ENCODE data around the gene GJC2.

Gene GJC2

DNA sequence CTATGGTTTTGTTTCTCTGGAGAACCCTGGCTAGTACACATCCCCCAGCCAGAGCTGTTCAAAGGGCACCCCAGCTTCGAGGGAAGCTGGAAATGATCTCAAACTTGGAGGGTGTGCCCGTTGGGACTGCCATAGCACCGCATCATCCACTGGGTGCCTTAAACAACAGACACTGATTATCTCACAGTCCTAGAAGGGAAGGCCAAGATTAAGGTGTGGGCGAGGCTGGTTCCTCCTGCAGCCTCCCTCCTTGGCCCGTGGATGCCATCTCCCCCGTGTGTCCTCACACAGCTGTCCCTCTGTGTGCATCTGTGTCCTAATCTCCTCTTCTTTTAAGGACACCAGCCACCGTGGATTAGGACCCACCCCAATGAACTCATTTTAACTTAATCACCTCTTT is 11.6 kb downstream of the GJC2 start:
- TF ChIP-seq, protein P1, sequence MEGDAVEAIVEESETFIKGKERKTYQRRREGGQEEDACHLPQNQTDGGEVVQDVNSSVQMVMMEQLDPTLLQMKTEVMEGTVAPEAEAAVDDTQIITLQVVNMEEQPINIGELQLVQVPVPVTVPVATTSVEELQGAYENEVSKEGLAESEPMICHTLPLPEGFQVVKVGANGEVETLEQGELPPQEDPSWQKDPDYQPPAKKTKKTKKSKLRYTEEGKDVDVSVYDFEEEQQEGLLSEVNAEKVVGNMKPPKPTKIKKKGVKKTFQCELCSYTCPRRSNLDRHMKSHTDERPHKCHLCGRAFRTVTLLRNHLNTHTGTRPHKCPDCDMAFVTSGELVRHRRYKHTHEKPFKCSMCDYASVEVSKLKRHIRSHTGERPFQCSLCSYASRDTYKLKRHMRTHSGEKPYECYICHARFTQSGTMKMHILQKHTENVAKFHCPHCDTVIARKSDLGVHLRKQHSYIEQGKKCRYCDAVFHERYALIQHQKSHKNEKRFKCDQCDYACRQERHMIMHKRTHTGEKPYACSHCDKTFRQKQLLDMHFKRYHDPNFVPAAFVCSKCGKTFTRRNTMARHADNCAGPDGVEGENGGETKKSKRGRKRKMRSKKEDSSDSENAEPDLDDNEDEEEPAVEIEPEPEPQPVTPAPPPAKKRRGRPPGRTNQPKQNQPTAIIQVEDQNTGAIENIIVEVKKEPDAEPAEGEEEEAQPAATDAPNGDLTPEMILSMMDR (conservative IDR thresholded peaks at IDR 0.05; ENCODE audit: low read length): no peak
- TF ChIP-seq EZH2phosphoT487 (IDR thresholded peaks at IDR 0.05; ENCODE audit: borderline replicate concordance): no peak
- no peak overlapping the region for H3K4me3 ChIP-seq (ENCODE audit: low read length, poor library complexity, severe bottlenecking)
- no peak overlapping the region for H2AFZ ChIP-seq (ENCODE audit: low read length)
- no peaks in the 10 kb centered on the region for H3K79me2 ChIP-seq (ENCODE audit: insufficient read depth, low read length)
- H3K27me3 ChIP-seq (ENCODE audit: insufficient read depth, low read length, poor library complexity, severe bottlenecking): no peaks in the 10 kb centered on the region
- no peaks in the 10 kb centered on the region for H3K9me3 ChIP-seq (ENCODE audit: insufficient read depth, low read depth, low read length)
- H3K4me1 ChIP-seq (ENCODE audit: insufficient read depth, low read length, poor library complexity, severe bottlenecking): peaks cover 12% of the 10 kb centered on the region
- H3K4me2 ChIP-seq (ENCODE audit: low read depth, low read length, poor library complexity, severe bottlenecking): no peak overlapping the region
- no peaks in the 10 kb centered on the region for H3F3A ChIP-seq (ENCODE audit: low read depth)
- H3K9ac ChIP-seq (ENCODE audit: low read depth, low read length, poor library complexity, severe bottlenecking): no peak overlapping the region
- H4K20me1 ChIP-seq (ENCODE audit: insufficient read depth, low read length, poor library complexity, severe bottlenecking): no peaks in the 10 kb centered on the region
- no peaks in the 10 kb centered on the region for H3K36me3 ChIP-seq (ENCODE audit: insufficient read depth, low read length)
- H3K9me2 ChIP-seq (replicated peaks; ENCODE audit: low read depth, low read length): no peaks in the 10 kb centered on the region

DNA sequence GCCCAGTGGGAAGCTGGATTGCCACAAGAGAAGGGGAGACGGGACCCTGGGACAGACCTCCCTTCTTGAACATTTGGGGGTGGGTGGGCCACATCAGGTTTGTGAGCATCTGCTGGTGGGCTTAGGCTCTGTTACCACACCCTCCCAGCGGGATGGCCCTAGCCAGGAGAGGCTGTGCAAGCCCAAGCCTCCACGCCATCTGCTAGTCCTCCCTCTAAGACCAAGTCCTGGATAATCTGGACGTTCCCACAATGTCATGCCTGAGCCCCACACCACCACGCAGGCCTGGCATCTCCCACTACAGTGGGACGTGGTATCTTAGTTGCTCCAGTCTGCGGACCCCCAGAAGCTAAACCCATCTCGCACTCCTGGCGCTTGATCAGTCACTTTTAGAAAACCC is 12.1 kb downstream of the GJC2 start:
- H2AFZ ChIP-seq (ENCODE audit: low read length): no peak overlapping the region
- H3K27me3 ChIP-seq (ENCODE audit: insufficient read depth, low read length, poor library complexity, severe bottlenecking): no peaks in the 10 kb centered on the region
- no peaks in the 10 kb centered on the region for H3K36me3 ChIP-seq (ENCODE audit: insufficient read depth, low read length)
- TF ChIP-seq EZH2phosphoT487 (IDR thresholded peaks at IDR 0.05; ENCODE audit: borderline replicate concordance): no peak
- TF ChIP-seq, protein P1 (conservative IDR thresholded peaks at IDR 0.05; ENCODE audit: low read length): no peak
- H3K4me3 ChIP-seq (ENCODE audit: low read length, poor library complexity, severe bottlenecking): no peak overlapping the region
- peaks cover 16% of the 10 kb centered on the region for H3K4me1 ChIP-seq (ENCODE audit: insufficient read depth, low read length, poor library complexity, severe bottlenecking)
- H3F3A ChIP-seq (ENCODE audit: low read depth): no peaks in the 10 kb centered on the region
- H4K20me1 ChIP-seq (ENCODE audit: insufficient read depth, low read length, poor library complexity, severe bottlenecking): peaks cover 4% of the 10 kb centered on the region
- no peaks in the 10 kb centered on the region for H3K9me3 ChIP-seq (ENCODE audit: insufficient read depth, low read depth, low read length)
- no peak overlapping the region for H3K9ac ChIP-seq (ENCODE audit: low read depth, low read length, poor library complexity, severe bottlenecking)
- peaks cover 5% of the 10 kb centered on the region for H3K79me2 ChIP-seq (ENCODE audit: insufficient read depth, low read length)
- H3K9me2 ChIP-seq (replicated peaks; ENCODE audit: low read depth, low read length): no peaks in the 10 kb centered on the region
- no peak overlapping the region for H3K4me2 ChIP-seq (ENCODE audit: low read depth, low read length, poor library complexity, severe bottlenecking)

DNA sequence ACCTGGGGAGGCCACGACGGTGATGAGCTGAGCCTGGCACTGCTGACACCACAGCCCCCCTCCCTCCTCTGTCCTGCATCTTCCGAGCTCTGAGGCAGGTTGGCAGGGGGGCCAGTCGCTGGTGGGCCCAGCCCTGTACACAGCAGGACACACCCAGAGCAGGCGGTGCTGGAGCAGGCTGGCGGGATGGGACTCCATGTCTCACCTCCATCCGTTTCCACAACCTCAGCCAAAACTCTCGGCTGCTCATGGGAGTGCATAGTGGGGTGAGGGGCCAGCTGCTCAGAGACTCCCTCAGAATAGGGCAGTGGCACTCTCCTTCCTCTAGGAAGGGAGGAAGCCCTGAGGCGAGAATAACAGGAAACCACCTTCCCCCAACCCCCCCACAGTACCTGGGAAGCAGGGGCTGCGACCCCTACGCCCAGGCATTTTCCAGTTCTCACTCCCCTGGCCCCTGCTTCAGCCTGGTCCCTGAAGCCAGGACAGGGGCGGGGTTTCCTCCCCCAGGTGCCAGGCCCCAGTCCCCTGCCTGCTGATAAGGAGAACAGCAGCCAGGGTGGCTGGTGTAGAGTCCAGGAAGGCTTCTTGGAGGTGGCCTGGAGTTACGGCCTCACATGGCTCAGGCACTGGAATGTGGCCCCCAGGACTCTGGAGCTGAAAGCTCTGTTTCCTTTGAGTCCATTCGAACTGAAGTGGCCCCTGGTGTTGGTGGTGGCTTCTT is 12.7 kb downstream of the GJC2 start:
- Histone ChIP-seq H3K9me2 (replicated peaks; ENCODE audit: low read depth, low read length) (no peaks in the 10 kb centered on the region), H3K27me3 (ENCODE audit: insufficient read depth, low read length, poor library complexity, severe bottlenecking) (no peaks in the 10 kb centered on the region), H3K79me2 (ENCODE audit: insufficient read depth, low read length) (peaks cover 10% of the 10 kb centered on the region), H2AFZ (ENCODE audit: low read length) (no peak overlapping the region), H3K9ac (ENCODE audit: low read depth, low read length, poor library complexity, severe bottlenecking) (no peak overlapping the region), H3K9me3 (ENCODE audit: insufficient read depth, low read depth, low read length) (no peaks in the 10 kb centered on the region), H3K4me1 (ENCODE audit: insufficient read depth, low read length, poor library complexity, severe bottlenecking) (peaks cover 21% of the 10 kb centered on the region), H3F3A (ENCODE audit: low read depth) (no peaks in the 10 kb centered on the region), H4K20me1 (ENCODE audit: insufficient read depth, low read length, poor library complexity, severe bottlenecking) (peaks cover 6% of the 10 kb centered on the region), H3K4me3 (ENCODE audit: low read length, poor library complexity, severe bottlenecking) (no peak overlapping the region), H3K4me2 (ENCODE audit: low read depth, low read length, poor library complexity, severe bottlenecking) (no peak overlapping the region), H3K36me3 (ENCODE audit: insufficient read depth, low read length) (no peaks in the 10 kb centered on the region)
- TF ChIP-seq EZH2phosphoT487 (IDR thresholded peaks at IDR 0.05; ENCODE audit: borderline replicate concordance): no peak
- TF ChIP-seq, protein P1 (conservative IDR thresholded peaks at IDR 0.05; ENCODE audit: low read length): no peak
